Endothelial cell (in vitro differentiated cells): ENCODE measurements around the gene RUNX2. TPM values are rescaled to one million over a fixed set of nuclear protein-coding genes. Genes with fewer than 3 reads are reported as not detected.

ENCODE experiments used
- DNase-seq: peaks from one replicate; pipeline ENCODE4 v3.0.0; 2021; ENCODE audit warnings: low spot score
- H3K27ac Mint-ChIP-seq: one replicate; pipeline ENCODE4 v1.8.0; 2021; ENCODE audit warnings: mixed read lengths, inconsistent platforms; ENCODE audit not compliant: unreplicated experiment
- H3K27me3 Mint-ChIP-seq: one replicate; pipeline ENCODE4 v1.8.0; 2021; ENCODE audit warnings: mild to moderate bottlenecking, moderate library complexity, mixed read lengths, inconsistent platforms; ENCODE audit not compliant: unreplicated experiment
- H3K36me3 Mint-ChIP-seq: one replicate; pipeline ENCODE4 v1.8.0; 2021; ENCODE audit warnings: mild to moderate bottlenecking, low read depth, mixed read lengths, inconsistent platforms; ENCODE audit not compliant: unreplicated experiment
- H3K4me1 Mint-ChIP-seq: one replicate; pipeline ENCODE4 v1.8.0; 2021; ENCODE audit warnings: mild to moderate bottlenecking, mixed read lengths, inconsistent platforms; ENCODE audit not compliant: unreplicated experiment
- H3K4me3 Mint-ChIP-seq: one replicate; pipeline ENCODE4 v1.8.0; 2021; ENCODE audit warnings: mild to moderate bottlenecking, mixed read lengths, inconsistent platforms; ENCODE audit not compliant: unreplicated experiment
- H3K9me3 Mint-ChIP-seq: one replicate; pipeline ENCODE4 v1.8.0; 2021; ENCODE audit warnings: mixed read lengths, inconsistent platforms; ENCODE audit not compliant: unreplicated experiment
- CTCF ChIP-seq: fragments of 200-600 bp; sonication (generic); IDR thresholded peaks from one replicate; pipeline ENCODE4 v1.5.0; 2021; ENCODE audit warnings: antibody characterized with exemption; ENCODE audit not compliant: unreplicated experiment
- total RNA-seq: library from RNA; stranded (reverse); fragmentation: NEBNext Ultra II Directional; extraction: Animal tissue kit (Norgen Biotek cat#: 25700); gene quantifications from one replicate; pipeline ENCODE4 v1.2.1, GENCODE V29; 2021; ENCODE audit not compliant: unreplicated experiment

RUNX2 gene
- total RNA-seq, 1 donor from 2014 or later, result 1.8 TPM

- Mint-ChIP-seq H3K4me3 (no peak overlapping the region), H3K36me3 (no peaks in the 10 kb centered on the region), H3K9me3 (no peaks in the 10 kb centered on the region), H3K27me3 (no peaks in the 10 kb centered on the region), H3K4me1 (peaks cover 18% of the 10 kb centered on the region), H3K27ac (no peak overlapping the region)
- no peak for TF ChIP-seq CTCF
- DNase-seq, result no peak
Observed at GRCh38 chr6:45568626-45569025, 240.5 kb downstream of the RUNX2 start.

DNA sequence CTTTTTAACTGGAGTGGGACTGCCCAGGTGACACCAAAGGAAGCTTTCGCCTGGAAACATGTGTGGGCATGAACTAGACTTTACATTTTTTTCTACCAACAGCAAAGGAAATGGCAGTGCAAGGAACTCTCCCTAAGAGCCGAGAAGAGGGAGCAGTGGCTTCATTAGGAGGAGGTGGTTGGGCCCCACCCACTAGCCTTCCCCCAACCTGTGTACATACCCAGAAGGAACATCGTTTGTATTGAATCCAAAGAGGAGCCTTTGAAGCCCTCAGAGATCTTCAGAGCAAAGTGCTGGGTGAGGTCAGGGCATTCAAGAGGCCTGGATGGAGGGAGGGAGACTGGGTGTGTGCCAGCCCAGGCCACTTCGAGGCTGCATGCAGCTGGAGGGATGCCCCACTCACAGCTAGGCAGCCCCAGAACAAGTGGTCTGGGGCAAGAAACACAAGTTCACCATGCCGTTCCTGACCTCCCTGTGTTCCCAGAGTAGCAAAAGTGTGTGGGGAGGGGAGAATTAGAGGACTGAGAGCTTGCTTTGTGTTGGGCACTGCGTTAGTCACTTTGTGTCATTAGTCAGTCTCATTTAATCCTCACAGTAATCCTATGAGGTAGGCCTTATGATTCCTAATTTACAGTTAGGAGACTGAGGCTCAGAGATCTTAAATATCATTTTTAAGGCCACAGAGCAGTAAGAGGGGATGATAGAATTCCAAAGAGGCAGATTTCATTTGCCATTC is 241.2 kb downstream of the RUNX2 start:
- H3K27ac Mint-ChIP-seq, result no peak overlapping the region
- no peaks in the 10 kb centered on the region for H3K9me3 Mint-ChIP-seq
- no peaks in the 10 kb centered on the region for H3K27me3 Mint-ChIP-seq
- H3K36me3 Mint-ChIP-seq, result no peaks in the 10 kb centered on the region
- H3K4me3 Mint-ChIP-seq, result no peak overlapping the region
- H3K4me1 Mint-ChIP-seq, result peaks cover 22% of the 10 kb centered on the region
- TF ChIP-seq CTCF, result no peak
- DNase-seq, result no peak

DNA sequence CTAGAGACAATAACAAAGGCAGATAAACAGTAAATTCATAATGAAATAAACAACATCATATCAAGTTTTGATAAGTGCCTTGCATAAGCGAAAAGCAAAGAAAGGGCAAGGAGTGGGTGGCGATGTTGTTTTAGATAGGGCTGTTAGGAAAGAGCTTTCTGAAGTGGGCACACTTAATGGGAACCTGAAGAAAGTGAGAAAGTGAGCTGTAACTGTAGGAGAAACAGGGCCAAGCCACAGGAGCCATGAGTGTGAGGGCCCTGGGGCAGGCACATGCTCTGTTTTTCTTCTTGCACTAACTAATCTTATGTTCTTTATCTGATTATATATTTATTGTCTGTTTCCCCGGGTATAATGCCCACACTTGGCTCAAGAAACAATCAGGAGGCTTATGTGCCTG is 243.0 kb downstream of the RUNX2 start:
- peaks cover 22% of the 10 kb centered on the region for H3K4me1 Mint-ChIP-seq
- H3K9me3 Mint-ChIP-seq, result no peaks in the 10 kb centered on the region
- no peak overlapping the region for H3K4me3 Mint-ChIP-seq
- no peaks in the 10 kb centered on the region for H3K27me3 Mint-ChIP-seq
- no peak for DNase-seq
- H3K36me3 Mint-ChIP-seq, result no peaks in the 10 kb centered on the region
- H3K27ac Mint-ChIP-seq, result no peak overlapping the region
- no peak for TF ChIP-seq CTCF

GRCh38 chr6:45572833-45573232 is 244.7 kb downstream of the RUNX2 start:
- Mint-ChIP-seq H3K9me3 (no peaks in the 10 kb centered on the region), H3K27me3 (peaks cover 2% of the 10 kb centered on the region), H3K27ac (no peak overlapping the region), H3K4me3 (no peak overlapping the region), H3K4me1 (peaks cover 28% of the 10 kb centered on the region), H3K36me3 (no peaks in the 10 kb centered on the region)
- no peak for TF ChIP-seq CTCF
- no peak for DNase-seq

DNA sequence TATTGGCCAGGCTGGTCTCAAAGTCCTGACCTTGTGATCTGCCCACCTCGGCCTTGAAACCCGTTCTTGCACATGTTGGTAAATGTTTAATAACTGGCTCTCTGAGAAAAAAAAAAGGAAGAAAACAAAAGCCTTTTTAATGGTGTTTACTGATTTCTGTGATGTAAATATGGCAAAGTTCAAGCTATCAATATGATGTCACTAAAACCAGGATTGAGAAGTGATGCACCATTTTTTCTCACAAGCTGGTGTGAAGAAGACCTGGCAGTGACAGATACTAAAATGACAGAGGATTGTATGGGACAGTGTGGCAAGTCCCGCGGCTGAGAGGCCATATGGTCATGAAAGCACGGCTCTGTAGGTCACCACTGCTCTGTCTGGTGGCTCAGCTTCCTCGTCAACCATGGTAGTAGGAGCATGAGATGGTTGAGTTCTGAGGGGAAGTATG is 245.9 kb downstream of the RUNX2 start:
- Mint-ChIP-seq H3K9me3 (no peaks in the 10 kb centered on the region), H3K4me3 (no peak overlapping the region), H3K36me3 (no peaks in the 10 kb centered on the region), H3K27ac (no peak overlapping the region), H3K27me3 (peaks cover 2% of the 10 kb centered on the region), H3K4me1 (peaks cover 35% of the 10 kb centered on the region)
- no peak for TF ChIP-seq CTCF
- DNase-seq, result no peak
